H1 (cell line): Measurements from ENCODE around the gene TACC2. TPM values are rescaled to one million over a fixed set of nuclear protein-coding genes. Genes with fewer than 3 reads are reported as not detected.
A peak's percentile ranks its signal among the peaks of the same experiment; 100 is the strongest.

Source experiments
- CTCF ChIA-PET: fragments of 300-600 bp; sonication (Branson Sonifier 250); formaldehyde crosslinking; loops from one replicate; lab custom pipeline; 2021; ENCODE audit not compliant: partially characterized antibody; lab: Charles Lee
- POLR2A ChIA-PET: fragments of 300-600 bp; sonication (Branson Sonifier 250); formaldehyde crosslinking; loops from one replicate; lab custom pipeline; 2021; ENCODE audit warnings: inconsistent platforms; ENCODE audit not compliant: partially characterized antibody; lab: Charles Lee
- DNase-seq, 2 experiments: peaks; one replicate each; pipeline versions ENCODE4 v3.0.0 to v3.0.0-alpha.2; 2010 to 2022; ENCODE audit warnings: low spot score in 2 of 2, low read depth in 1 of 2, mixed read lengths in 1 of 2
- FAIRE-seq: peaks from 2 replicates; lab custom pipeline; 2011; peaks lifted over from hg19 to GRCh38; lab: Jason Lieb, UNC
- H2AFZ ChIP-seq: 2 replicates; pipeline ENCODE4 v1.8.1; 2012; ENCODE audit warnings: low read length, inconsistent platforms
- H2AK5ac ChIP-seq: 2 replicates; pipeline ENCODE4 v1.6.1; 2013; ENCODE audit warnings: low read depth, low read length
- H2BK120ac ChIP-seq: replicated peaks from 2 replicates; pipeline ENCODE3; 2013; ENCODE audit warnings: low read depth, low read length, inconsistent platforms
- H2BK12ac ChIP-seq: 2 replicates; pipeline ENCODE4 v1.6.1; 2013; ENCODE audit warnings: low read depth, low read length
- H2BK15ac ChIP-seq: 2 replicates; pipeline ENCODE4 v1.6.1; 2013; ENCODE audit warnings: low read length
- H2BK20ac ChIP-seq: 2 replicates; pipeline ENCODE4 v1.6.1; 2013; ENCODE audit warnings: low read length
- H2BK5ac ChIP-seq: 2 replicates; pipeline ENCODE4 v1.6.1; 2013; ENCODE audit warnings: low read depth, low read length
- H3K14ac ChIP-seq: 2 replicates; pipeline ENCODE4 v1.6.1; 2013; ENCODE audit warnings: inconsistent platforms; ENCODE audit not compliant: insufficient read length
- H3K18ac ChIP-seq: 2 replicates; pipeline ENCODE4 v1.6.1; 2013; ENCODE audit warnings: low read length; ENCODE audit errors: extremely low read depth
- H3K23ac ChIP-seq: 2 replicates; pipeline ENCODE4 v1.6.1; 2013; ENCODE audit warnings: inconsistent platforms; ENCODE audit not compliant: insufficient read length
- H3K23me2 ChIP-seq: 2 replicates; pipeline ENCODE4 v1.6.1; 2013; ENCODE audit warnings: low read depth, low read length
- H3K27ac ChIP-seq: 2 replicates; pipeline ENCODE4 v1.6.1; 2011; ENCODE audit warnings: low read depth, low read length, inconsistent platforms
- H3K27me3 ChIP-seq, 4 experiments: replicated peaks in 1 of 4; 1 replicate in 1 of 4; 2 replicates in 3 of 4; pipeline versions ENCODE4 v1.6.1 to v1.8.1; 2011 to 2013; ENCODE audit warnings: low read length in 3 of 4, mild to moderate bottlenecking in 3 of 4, inconsistent platforms in 2 of 4, mixed read lengths in 2 of 4, moderate library complexity in 1 of 4; ENCODE audit not compliant: control insufficient read depth in 3 of 4, insufficient read depth in 3 of 4; ENCODE audit errors: extremely low read depth in 1 of 4
- H3K36me3 ChIP-seq, 4 experiments: 2 replicates each; pipeline versions ENCODE4 v1.6.1 to v1.8.1; 2011 to 2013; ENCODE audit warnings: mild to moderate bottlenecking in 4 of 4, low read length in 3 of 4, moderate library complexity in 2 of 4, control low read depth in 1 of 4, inconsistent platforms in 1 of 4; ENCODE audit not compliant: insufficient read depth in 4 of 4, control insufficient read depth in 2 of 4
- H3K4ac ChIP-seq: replicated peaks from 2 replicates; pipeline ENCODE3; 2013; ENCODE audit warnings: low read length, low read depth, mixed read lengths, inconsistent platforms; ENCODE audit not compliant: insufficient read length
- H3K4me1 ChIP-seq, 4 experiments: replicated peaks in 1 of 4; 1 replicate in 1 of 4; 2 replicates in 3 of 4; pipeline versions ENCODE4 v1.6.1 to v1.8.1; 2011 to 2013; ENCODE audit warnings: low read length in 3 of 4, inconsistent platforms in 2 of 4, mixed read lengths in 1 of 4; ENCODE audit not compliant: insufficient read depth in 4 of 4, control insufficient read depth in 3 of 4
- H3K4me2 ChIP-seq, 2 experiments: 2 replicates each; pipeline versions ENCODE4 v1.6.1 to v1.8.1; 2011 to 2013; ENCODE audit warnings: low read depth in 2 of 2, low read length in 2 of 2, control low read depth in 1 of 2, inconsistent platforms in 1 of 2, mild to moderate bottlenecking in 1 of 2; ENCODE audit not compliant: insufficient read depth in 1 of 2
- H3K4me3 ChIP-seq, 4 experiments: fragments of 200-600, 300-600 bp in 1 of 4; sonication (generic), shearing (Covaris generic), sonication (Bioruptor Twin) in 1 of 4; 2 replicates each; pipeline versions ENCODE4 v1.5.1 to v1.8.1; 2011 to 2016; ENCODE audit warnings: low read length in 4 of 4, low read depth in 3 of 4, control low read depth in 2 of 4, inconsistent platforms in 2 of 4, mild to moderate bottlenecking in 2 of 4, mixed read lengths in 1 of 4, moderate library complexity in 1 of 4; ENCODE audit not compliant: insufficient read depth in 2 of 4; ENCODE audit errors: extremely low read depth in 1 of 4
- H3K56ac ChIP-seq: replicated peaks from 2 replicates; pipeline ENCODE3; 2013; ENCODE audit warnings: low read depth, mild to moderate bottlenecking, mixed read lengths, low read length, inconsistent platforms; ENCODE audit not compliant: insufficient read length
- H3K79me1 ChIP-seq: 2 replicates; pipeline ENCODE4 v1.6.1; 2013; ENCODE audit warnings: low read depth, low read length, control low read depth
- H3K79me2 ChIP-seq, 2 experiments: 2 replicates each; pipeline versions ENCODE4 v1.6.1 to v1.8.1; 2012 to 2013; ENCODE audit warnings: low read length in 2 of 2, mild to moderate bottlenecking in 2 of 2, inconsistent platforms in 1 of 2; ENCODE audit not compliant: insufficient read depth in 2 of 2, control insufficient read depth in 1 of 2
- H3K9ac ChIP-seq, 4 experiments: replicated peaks in 1 of 4; 1 replicate in 1 of 4; 2 replicates in 3 of 4; pipeline versions ENCODE4 v1.6.1 to v1.8.1; 2011 to 2013; ENCODE audit warnings: low read depth in 3 of 4, low read length in 3 of 4, control low read depth in 2 of 4, mild to moderate bottlenecking in 2 of 4, moderate library complexity in 2 of 4, inconsistent platforms in 1 of 4; ENCODE audit errors: extremely low read depth in 1 of 4
- H3K9me3 ChIP-seq, 2 experiments: 2 replicates each; pipeline versions ENCODE4 v1.6.1 to v1.8.1; 2012 to 2013; ENCODE audit warnings: mild to moderate bottlenecking in 2 of 2, moderate library complexity in 2 of 2, control low read depth in 1 of 2, inconsistent platforms in 1 of 2, low read depth in 1 of 2, low read length in 1 of 2, mixed read lengths in 1 of 2; ENCODE audit not compliant: insufficient read depth in 2 of 2
- H4K20me1 ChIP-seq, 2 experiments: replicated peaks in 1 of 2; 2 replicates each; pipeline versions ENCODE3 to v1.8.1; 2011 to 2013; ENCODE audit warnings: inconsistent platforms in 2 of 2, low read length in 2 of 2, mild to moderate bottlenecking in 1 of 2; ENCODE audit not compliant: insufficient read depth in 2 of 2, control insufficient read depth in 1 of 2
- H4K5ac ChIP-seq: 2 replicates; pipeline ENCODE4 v1.6.1; 2013; ENCODE audit warnings: low read length, low read depth, mixed read lengths, inconsistent platforms; ENCODE audit not compliant: insufficient read length
- H4K8ac ChIP-seq: 2 replicates; pipeline ENCODE4 v1.8.0; 2013; ENCODE audit warnings: mild to moderate bottlenecking, moderate library complexity, low read length, inconsistent platforms; ENCODE audit not compliant: insufficient read depth; ENCODE audit errors: extremely low read depth
- H4K91ac ChIP-seq: replicated peaks from 2 replicates; pipeline ENCODE3; 2013; ENCODE audit warnings: low read length, mixed read lengths, inconsistent platforms; ENCODE audit not compliant: insufficient read length
- BACH1 ChIP-seq: IDR thresholded peaks from 2 replicates; pipeline ENCODE4 v1.6.1; 2012; ENCODE audit warnings: low read length, improper control_type of control experiment
- CHD1 ChIP-seq: IDR thresholded peaks from 2 replicates; pipeline ENCODE4 v1.6.1; 2012; ENCODE audit warnings: low read depth, low read length, improper control_type of control experiment
- EZH2 ChIP-seq: fragments of 200-600 bp; sonication (generic); IDR thresholded peaks from 2 replicates; pipeline ENCODE4 v1.7.1; 2012; ENCODE audit warnings: low read depth, mild to moderate bottlenecking, moderate library complexity, low read length, inconsistent platforms; ENCODE audit not compliant: severe bottlenecking
- HDAC2 ChIP-seq, 2 experiments: fragments of 300-600 bp in 1 of 2; sonication (generic) in 1 of 2; IDR thresholded peaks; 2 replicates each; pipeline ENCODE4 v1.6.1; 2011 to 2012; ENCODE audit warnings: low read depth in 2 of 2, low read length in 2 of 2, mild to moderate bottlenecking in 2 of 2, moderate library complexity in 2 of 2, borderline replicate concordance in 1 of 2, inconsistent platforms in 1 of 2
- KDM1A ChIP-seq: fragments of 200-600, 300-600 bp; sonication (generic); IDR thresholded peaks from 2 replicates; pipeline ENCODE4 v1.7.1; 2016; ENCODE audit warnings: mild to moderate bottlenecking, low read length, borderline replicate concordance
- RNF2 ChIP-seq: fragments of 200-900, 300-1000 bp; sonication (generic); IDR thresholded peaks from 2 replicates; pipeline ENCODE4 v1.7.1; 2016; ENCODE audit warnings: borderline replicate concordance, low read depth, mild to moderate bottlenecking, antibody characterized with exemption, low read length; ENCODE audit not compliant: poor library complexity, severe bottlenecking; ENCODE audit errors: missing control alignments
- SRF ChIP-seq: IDR thresholded peaks from 2 replicates; pipeline ENCODE4 v1.6.1; 2011; ENCODE audit warnings: mild to moderate bottlenecking, low read depth, low read length, moderate library complexity
- WGBS, 2 experiments: shearing (Covaris generic) in 1 of 2; methylation state at CpG; one replicate each; pipeline versions ENCODE4 v1.1.6 to v1.1.7; 2013 to 2015; ENCODE audit warnings: low lambda C conversion rate in 2 of 2, mixed read lengths in 2 of 2, inconsistent platforms in 1 of 2, low coverage in 1 of 2, missing lambda C conversion rate in 1 of 2; ENCODE audit not compliant: insufficient replicate concordance in 2 of 2, insufficient coverage in 1 of 2, insufficient read length in 1 of 2; ENCODE audit errors: extremely low coverage in 1 of 2, missing lambda C conversion rate in 1 of 2; 5-methylcytosine and 5-hydroxymethylcytosine counted together
- polyA plus RNA-seq, 7 experiments: library from polyadenylated mRNA; depleted of rRNA in 3 of 7; stranded (reverse) in 5 of 7; unstranded in 2 of 7; fragments of >200 nt in 5 of 7; fragments of 200-250 nt in 2 of 7; gene quantifications; 1 replicate in 5 of 7; 2 replicates in 1 of 7; 4 replicates in 1 of 7; pipeline versions ENCODE4 v1.2.1 to v1.2.3, GENCODE V29; 2011 to 2013; ENCODE audit warnings: missing spikeins in 2 of 7, mixed read lengths in 2 of 7
- total RNA-seq: library from RNA; stranded (reverse); fragmentation: NEBNext Ultra II Directional; extraction: Animal tissue kit (Norgen Biotek cat#: 25700); gene quantifications from 2 replicates; pipeline ENCODE4 v1.2.1, GENCODE V29; 2021
- TF ChIP-seq, protein P1 (sequence below): IDR thresholded peaks from 2 replicates; pipeline ENCODE4 v1.6.1; 2011; ENCODE audit warnings: low read length, improper control_type of control experiment
- TF ChIP-seq, protein P2 (sequence below): IDR thresholded peaks from 2 replicates; pipeline ENCODE4 v1.6.1; 2012; ENCODE audit warnings: inconsistent platforms

Gene TACC2
- total and polyA plus RNA-seq, 2 of the 8 experiments (the other 6 are each of a cell fraction or from before 2014, with no cell fraction given): 21.2 to 46.6 TPM

GRCh38 chr10:122168598-122169394, 179.8 kb downstream of the TACC2 start:
- POLR2A ChIA-PET: interaction anchor here (1.0 to 12.6 kb wide), 2 partner anchors 9 to 13 kb away, joined by 3 to 237 read pairs; no protein-coding TSS in a partner anchor
- no peak overlapping the region for H4K91ac ChIP-seq
- WGBS, 2 experiments: 92% methylated on average over 3 of the region's 3 CpGs; no CpG with 5 or more reads in 1 of the 2 experiments
- H2BK5ac ChIP-seq: no peak overlapping the region
- no peak overlapping the region for H4K8ac ChIP-seq
- peaks cover 0 to 6% (median 0%) of the 10 kb centered on the region in 4 experiments; a peak in 1 of 8 replicates for H3K36me3 ChIP-seq
- H3K79me1 ChIP-seq: peaks cover 35% of the 10 kb centered on the region
- H3K23ac ChIP-seq: no peak overlapping the region
- DNase-seq: no peak
- no peak overlapping the region for H2BK15ac ChIP-seq
- H3K23me2 ChIP-seq: peaks cover 12% of the 10 kb centered on the region
- H2AK5ac ChIP-seq: no peak overlapping the region
- no peaks in the 10 kb centered on the region for H3K9me3 ChIP-seq
- FAIRE-seq: peak; percentile 32
- H3K4me3 ChIP-seq: no peak overlapping the region
- H2BK20ac ChIP-seq: no peak overlapping the region
- H3K27me3 ChIP-seq: peaks cover 0 to 2% (median 0%) of the 10 kb centered on the region in 4 experiments; a peak in 1 of 7 replicates
- H3K27ac ChIP-seq: no peak overlapping the region
- no peak overlapping the region for H3K9ac ChIP-seq
- H3K79me2 ChIP-seq: peaks cover 6 to 99% of the 10 kb centered on the region in 2 experiments; a peak in 3 of 4 replicates
- peaks cover 13 to 39% of the 10 kb centered on the region in 2 experiments for H4K20me1 ChIP-seq
- H3K56ac ChIP-seq: no peak overlapping the region
- no peak overlapping the region for H2BK120ac ChIP-seq
- CTCF ChIA-PET: interaction anchor here (0.8 to 4.5 kb wide), 6 partner anchors 15 to 267 kb away, joined by 3 to 30 read pairs (median 4); no protein-coding TSS in a partner anchor
- H2AFZ ChIP-seq: no peak overlapping the region
- H3K4me1 ChIP-seq: peaks cover 5 to 54% (median 30%) of the 10 kb centered on the region in 4 experiments
- no peak overlapping the region for H2BK12ac ChIP-seq
- no peak overlapping the region for H3K4me2 ChIP-seq
- no peak overlapping the region for H3K14ac ChIP-seq
- no peak overlapping the region for H3K18ac ChIP-seq
- H4K5ac ChIP-seq: no peak overlapping the region
- H3K4ac ChIP-seq: no peak overlapping the region
- TF ChIP-seq EZH2: no peak
- no peak for TF ChIP-seq HDAC2 (IDR thresholded peaks at IDR 0.05; ENCODE audit: borderline replicate concordance in 1 of 2, low read depth in 2 of 2, low read length in 2 of 2)
- TF ChIP-seq, protein P1, sequence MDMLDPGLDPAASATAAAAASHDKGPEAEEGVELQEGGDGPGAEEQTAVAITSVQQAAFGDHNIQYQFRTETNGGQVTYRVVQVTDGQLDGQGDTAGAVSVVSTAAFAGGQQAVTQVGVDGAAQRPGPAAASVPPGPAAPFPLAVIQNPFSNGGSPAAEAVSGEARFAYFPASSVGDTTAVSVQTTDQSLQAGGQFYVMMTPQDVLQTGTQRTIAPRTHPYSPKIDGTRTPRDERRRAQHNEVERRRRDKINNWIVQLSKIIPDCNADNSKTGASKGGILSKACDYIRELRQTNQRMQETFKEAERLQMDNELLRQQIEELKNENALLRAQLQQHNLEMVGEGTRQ: no peak
- no peak for TF ChIP-seq RNF2
- no peak for TF ChIP-seq SRF
- no peak for TF ChIP-seq BACH1
- no peak for TF ChIP-seq KDM1A
- TF ChIP-seq CHD1: no peak
- TF ChIP-seq, protein P2, sequence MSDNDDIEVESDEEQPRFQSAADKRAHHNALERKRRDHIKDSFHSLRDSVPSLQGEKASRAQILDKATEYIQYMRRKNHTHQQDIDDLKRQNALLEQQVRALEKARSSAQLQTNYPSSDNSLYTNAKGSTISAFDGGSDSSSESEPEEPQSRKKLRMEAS: no peak
